GM21515 (cell line): ENCODE data around the gene PARD3.
"Not testable (repeated sequence)": the region's sequence is repeated elsewhere in the genome, so short reads cannot be mapped to it uniquely, and the experiment has no call there.

Experiments
- ATAC-seq: cut with Tn5 transposase; IDR thresholded peaks from one replicate; pipeline ENCODE4 v1.9.1; 2021; ENCODE audit not compliant: unreplicated experiment

PARD3 gene

DNA sequence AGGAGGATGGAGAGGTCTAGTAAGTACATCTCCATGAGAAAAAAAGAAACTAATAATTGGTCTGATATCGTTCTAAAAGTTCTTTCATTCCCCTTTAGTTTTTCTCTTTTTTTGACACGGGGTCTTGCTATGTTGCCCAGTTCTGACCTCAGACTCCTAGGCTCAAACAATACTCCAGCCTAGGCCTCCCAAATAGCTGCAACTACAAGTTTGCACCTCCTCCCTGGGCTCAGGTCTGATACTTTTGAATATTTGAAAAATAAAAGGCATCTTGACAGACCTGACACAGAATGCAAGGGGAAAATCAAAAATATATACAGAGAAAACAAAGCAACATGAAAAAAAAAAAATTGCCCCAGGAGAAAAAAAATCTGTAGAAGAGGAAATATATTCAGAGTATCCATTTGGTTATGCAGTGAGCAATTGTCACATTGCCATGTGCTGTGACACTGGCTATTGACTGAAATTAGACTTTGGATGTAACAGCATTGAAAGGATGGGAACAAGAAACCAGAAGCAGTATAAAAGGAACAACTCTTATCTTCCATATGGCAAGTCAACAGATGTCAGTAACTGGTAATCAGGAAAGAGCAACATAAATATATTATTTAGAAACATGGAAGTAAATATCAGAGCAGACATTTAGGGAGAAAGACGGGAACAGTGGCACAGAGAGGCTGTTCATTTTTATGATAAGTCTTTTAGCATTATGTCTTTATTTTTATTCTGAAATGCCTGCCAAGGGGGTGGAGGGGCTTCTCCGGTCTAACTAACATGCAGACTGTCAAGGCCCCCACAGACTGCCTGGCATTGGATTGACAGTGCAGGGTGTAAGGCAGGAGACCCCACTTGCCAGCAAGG lies 408.4 kb downstream of the PARD3 start:
- ATAC-seq = no peak

DNA sequence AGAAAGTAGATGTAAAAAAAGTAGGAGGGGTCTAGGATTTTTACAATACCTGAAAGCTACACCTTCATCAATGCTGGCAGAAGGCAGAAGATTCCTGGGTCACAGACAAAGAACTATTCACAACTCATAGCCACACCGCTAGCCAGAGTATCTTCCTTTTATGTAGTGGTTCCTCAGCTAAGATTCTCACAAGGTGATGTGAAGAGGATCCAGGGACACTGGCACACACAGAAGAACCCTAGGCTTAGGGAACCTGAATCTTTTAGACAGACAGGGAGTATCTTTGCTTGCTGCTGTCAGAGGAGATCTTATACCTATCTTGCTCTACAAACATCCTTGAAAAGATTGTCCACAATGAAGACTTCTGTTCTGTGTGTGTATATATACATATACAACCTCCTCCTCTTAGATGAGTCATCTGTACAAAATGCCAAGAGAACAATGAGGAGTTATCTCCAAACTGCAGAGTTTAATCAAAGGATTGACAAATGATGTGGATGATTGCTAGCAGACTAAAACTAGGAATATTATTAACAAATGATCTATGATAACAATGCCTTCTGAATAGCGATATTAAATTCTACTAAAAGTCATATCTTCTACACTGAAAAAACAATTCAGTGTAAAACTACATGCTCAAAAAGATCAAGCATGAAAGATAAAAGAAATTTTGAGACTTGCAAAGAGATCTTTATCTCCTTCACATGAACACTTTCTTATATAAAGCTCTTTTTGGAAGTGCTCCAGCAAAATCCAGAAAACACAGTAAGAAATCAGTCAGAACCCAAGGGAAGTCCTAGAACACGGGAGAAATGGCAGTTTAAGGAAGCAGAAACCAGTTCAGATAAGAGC lies 409.3 kb downstream of the PARD3 start:
- ATAC-seq = no peak

DNA sequence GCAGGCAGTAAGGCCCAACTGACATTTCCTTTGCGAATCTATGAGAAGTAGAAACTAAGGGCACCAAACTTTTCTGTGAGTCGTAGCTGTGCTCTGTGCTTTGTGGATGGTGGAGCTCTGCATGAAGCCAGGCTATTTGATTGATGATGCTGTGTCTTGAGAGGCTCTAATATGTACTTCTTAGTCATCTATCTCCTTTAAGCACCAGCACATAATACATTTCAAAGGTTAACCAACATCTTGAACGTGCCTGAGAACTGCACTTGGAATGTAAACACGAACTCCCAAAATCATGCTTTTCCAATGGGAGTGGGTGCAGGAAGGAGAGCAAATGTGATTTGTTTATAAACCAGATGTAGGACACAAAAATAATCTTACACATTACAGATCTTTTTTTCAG lies 411.6 kb downstream of the PARD3 start:
- no peak for ATAC-seq

DNA sequence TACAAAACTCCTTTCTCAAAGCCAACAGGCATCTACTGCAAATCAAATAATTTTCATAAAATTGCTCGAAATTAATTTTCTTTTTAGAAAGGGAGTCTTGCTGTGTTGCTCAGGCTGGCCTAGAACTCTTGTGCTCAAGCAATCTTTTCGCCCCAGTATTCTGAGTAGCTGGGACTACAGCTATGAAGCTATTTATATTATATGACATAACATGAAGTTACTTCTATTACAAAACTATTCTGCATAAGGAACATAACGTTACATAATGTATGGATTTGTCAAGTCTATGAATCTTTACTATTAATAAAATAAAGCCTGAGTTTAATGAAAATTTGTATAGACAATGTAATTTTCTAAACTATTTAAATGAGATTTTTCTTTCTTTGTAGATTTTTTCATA lies 415.0 kb downstream of the PARD3 start:
- no peak for ATAC-seq

DNA sequence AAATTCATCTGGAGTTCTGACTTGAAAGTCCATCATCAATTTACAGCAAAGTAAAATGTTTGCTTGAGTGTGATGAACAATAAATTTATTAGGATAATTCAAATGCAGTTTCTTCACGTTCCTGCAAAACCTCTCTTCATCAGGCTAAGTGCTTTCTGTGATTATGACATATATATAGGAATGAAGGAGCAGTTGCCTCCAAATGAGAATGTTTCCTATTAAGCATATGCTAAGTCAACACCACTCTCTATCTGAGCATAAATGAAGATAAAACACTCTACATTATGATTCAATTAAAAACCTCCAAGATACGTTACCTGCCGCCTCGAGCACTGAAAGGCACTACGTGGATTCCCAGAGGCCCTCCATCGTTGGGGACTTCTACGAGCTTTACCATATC lies 416.1 kb downstream of the PARD3 start:
- no peak for ATAC-seq

DNA sequence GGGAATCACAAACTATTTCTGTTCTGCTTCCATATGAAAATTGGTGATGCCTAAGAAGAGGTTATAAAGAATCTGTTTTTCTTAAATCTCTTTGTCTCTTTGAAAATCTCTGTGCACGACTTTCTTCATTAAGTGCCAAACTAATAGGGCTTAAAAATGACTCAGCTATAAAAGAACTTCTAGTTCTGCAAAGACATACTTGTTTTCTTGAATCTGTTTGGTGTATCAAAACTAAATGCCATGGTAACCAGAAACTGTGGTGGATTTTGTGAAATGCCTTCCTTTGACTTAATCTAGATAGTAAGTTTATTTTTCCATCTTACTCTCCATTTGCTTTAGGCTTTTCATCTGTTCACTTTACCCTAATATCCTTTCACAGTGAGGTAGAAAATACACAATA lies 417.8 kb downstream of the PARD3 start:
- ATAC-seq = no peak

DNA sequence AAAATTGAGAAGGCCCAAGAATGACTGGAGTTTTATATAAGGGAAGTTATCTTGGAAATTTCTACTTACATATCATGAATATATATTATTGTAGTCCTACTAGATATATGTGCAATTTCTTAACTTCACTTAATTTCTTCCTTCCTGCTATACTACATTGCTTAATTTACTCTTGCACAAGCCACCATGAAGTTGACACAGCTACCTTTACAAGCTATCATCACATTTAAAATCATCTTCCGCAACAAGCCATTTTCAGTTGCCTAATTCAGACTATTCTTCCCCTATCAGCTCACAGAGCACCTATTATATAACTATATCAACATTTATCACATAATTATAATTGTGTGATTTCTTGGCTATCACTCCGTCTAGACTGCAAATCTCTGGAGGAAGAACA lies 418.4 kb downstream of the PARD3 start:
- no peak for ATAC-seq

DNA sequence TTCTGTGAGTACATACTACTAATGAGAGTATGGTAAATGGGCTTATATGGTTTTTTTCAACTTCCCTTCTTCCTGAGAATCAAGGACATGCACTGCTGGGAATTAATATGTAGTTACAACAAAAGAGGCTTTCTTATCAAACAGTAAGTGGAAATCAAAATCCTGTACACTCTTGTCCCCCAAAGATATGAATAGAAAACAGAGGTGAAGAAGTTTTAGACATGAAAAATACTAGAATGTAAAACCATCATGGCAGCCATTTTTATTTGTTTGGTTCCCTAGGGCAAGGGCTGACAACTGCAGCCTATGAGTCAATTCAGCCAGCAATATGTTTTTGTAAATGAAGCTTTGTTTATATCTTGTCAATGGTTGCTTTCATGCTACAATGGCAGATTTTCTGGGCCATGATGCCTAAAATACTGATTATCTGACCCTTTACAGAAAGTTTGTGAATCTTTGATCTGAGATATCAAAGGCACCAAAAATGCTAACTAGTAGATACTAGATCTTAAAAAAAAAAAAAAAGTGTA lies 422.4 kb downstream of the PARD3 start:
- no peak for ATAC-seq

DNA sequence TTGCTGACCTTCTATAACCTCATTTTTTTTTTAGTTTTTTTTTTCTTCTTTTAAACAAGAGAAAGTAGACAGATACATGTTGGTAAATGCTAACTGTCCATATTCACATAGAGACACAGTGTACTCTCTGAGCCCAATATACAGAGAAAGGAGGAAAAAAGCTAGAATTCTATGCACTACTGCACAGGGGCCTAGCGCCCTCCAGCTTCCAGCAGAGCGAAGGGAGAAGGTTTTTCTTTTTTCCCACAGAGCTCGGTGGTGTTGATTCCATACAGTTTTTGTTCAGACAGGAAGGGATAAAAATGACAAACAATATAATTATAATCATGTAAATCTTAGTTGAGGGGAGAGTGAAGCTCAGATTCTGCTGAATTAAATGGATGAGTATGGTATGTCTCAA lies 423.9 kb downstream of the PARD3 start:
- ATAC-seq = not testable (repeated sequence)

DNA sequence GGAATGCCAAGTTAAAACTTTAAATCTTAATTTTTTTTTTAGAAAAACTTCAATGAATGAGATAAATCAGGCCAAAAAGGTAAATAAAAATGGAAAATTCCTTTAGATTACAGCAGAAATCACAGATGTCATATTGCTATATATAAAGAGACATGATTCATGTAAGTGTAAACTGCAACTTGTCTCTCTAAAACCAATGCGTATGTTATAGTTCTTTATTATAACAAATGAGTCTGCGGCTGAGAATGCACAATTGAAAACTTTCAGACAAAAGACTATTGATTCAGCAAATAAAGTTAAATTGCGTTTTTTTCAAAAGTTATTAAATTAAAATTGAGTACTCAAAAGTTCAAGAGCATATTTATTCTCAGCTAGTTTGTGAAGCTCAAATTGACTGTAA lies 425.3 kb downstream of the PARD3 start:
- no peak for ATAC-seq

DNA sequence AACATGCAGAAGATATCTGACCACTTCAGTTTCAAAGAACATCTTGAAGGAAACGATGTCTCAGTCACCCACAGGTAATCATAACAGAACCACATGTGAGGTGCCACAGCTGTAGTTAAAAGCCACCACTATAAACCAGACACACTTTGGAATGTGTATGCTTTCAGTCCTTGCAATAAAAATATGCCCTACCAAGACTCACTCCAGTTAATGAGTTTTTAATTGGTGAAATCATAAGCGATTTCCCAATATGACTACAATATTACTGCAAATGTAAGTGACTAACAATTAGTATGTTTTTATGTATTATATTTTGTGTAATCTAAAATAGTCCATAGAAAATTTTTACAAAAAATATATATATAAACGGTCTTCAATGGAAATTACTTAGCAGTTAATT lies 428.2 kb downstream of the PARD3 start:
- no peak for ATAC-seq

DNA sequence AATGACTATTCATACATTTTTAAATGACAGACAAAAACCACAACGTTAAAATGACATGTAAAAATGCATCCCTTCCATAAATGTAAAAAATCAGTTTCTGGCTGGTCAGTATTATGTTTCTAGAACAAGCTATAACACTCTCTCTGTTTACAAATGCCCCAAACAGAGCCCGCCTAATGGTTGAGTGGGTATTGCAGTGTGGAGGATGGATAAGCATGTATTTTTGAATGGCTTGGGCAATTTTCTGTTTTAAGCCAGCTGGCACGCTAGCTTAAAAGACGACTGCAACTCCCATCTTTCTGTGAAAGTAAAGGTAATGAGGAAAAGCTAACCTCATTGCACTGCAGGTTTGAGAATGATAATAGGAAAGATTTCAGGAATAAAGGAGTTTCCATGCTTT lies 430.7 kb downstream of the PARD3 start:
- no peak for ATAC-seq

DNA sequence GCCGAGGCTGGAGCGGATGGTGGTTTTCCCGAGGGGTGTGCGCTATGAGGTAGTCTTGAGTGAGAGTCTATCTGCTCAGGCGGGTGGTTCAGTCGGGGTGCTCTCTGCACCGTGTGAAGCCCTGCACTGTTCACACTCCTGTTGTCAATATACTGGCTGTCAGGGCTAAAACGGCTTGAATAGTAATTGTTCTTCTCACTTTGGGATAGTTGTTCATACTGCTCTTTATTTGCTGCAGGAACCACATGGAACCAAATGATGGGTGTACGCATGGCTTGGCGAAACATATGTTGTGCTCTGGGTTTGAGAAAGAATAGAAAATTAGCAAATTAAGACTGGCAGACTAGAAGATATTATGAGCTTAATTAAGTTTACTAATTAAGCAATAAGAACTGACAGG lies 432.5 kb downstream of the PARD3 start:
- no peak for ATAC-seq

DNA sequence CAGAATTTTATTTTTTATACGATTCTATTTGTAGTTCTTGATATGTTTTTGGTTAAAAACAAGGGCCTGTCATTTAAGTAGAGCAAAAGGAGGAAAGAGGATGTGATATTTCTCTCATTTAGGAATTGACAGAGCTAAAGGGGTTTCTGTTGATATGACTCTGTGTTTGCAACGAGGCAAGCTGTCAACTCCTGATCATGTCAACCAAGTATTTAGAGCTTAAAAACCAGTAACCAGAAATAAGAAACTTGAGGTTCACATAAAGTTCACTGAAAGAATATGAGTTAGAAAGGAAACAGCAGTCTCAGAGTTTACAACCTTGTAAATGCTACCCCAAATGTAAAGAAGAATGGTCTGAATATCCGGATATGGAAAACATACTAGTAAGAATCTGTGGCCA lies 434.2 kb downstream of the PARD3 start:
- no peak for ATAC-seq

DNA sequence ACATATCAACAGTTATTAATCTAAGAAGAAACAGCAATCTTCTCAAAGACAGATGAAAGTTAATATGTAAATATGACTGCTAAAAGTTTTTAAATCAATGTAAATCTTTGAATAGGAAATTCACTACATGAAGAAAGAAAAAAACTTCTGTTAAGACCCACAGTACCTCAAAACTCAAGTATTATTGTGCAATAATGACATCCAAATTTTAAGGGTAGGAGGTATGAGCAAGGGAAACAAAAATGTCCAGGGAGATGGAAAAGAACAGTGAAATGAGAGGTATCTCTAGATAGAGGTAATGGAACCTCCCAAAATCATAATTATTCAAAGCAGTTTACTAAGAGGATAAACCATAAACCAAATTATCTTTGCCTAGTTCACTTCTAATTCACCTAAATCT lies 436.8 kb downstream of the PARD3 start:
- ATAC-seq = no peak

DNA sequence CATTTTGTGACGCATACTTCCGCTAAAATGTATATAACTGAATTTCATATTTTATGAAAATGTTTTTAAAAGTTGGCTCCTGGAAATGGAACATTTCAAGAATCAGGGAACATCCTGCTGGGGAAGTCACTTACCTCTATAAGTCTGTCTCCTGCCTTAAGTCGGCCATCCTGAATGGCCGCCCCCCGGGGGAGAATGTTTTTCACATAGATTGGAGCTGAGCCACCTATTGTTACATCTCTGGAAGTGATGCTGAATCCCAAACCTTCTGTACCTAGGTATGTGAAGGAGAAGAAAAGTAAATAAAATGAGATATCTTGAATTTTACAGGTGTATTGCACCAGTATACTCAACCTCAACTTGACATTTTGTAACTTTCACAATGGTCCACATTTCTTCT lies 437.3 kb downstream of the PARD3 start:
- ATAC-seq = no peak

DNA sequence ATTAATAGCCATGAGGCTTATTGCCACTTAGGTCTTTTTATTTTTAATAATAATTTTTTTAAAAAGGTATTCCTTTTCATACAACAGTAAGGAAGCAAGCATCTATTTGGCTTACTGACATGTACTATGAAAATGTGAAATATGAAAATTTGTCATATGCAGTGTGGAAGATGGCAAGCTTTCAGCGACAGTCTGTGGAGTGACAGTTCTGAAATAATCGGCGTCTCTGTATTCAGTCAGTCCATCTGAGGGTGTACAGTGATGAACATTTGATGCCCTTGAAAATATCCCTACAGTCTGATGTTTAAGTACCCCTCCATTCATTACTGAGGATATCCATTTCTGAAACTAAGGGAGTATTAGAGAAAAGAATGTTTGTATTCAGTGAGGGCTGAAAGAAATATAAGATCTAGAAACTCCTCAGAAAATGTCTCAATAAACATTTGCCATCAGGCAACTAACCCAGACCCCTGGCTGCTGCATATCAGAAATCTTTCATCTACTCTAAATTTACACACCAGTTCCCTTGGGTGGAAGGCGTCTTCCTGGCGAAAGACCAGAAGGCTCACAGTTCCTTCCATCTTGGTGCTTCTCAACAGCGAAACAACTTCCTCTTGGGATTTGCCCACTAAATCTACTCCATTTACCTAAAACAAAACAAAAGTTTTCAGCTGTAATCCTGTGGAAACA lies 440.6 kb downstream of the PARD3 start:
- no peak for ATAC-seq

DNA sequence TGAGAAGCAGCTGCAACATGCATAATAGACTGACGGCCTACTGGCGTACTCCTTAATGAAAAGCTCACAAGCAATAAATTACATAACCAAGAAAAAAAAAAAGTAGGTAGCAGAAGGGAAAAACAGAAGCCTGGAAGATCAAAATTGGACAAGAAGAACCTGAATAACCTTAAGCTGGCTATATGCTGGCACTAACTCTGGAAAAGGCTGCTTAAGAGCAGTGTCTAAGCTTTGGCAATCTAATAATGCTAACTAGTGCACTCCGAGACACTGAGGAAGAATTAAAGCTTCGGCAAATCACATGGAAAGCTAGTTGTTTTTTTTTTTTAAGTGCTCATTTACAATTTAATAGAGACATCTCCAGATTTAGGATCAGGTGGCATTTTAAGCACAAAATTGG lies 441.9 kb downstream of the PARD3 start:
- ATAC-seq = no peak

DNA sequence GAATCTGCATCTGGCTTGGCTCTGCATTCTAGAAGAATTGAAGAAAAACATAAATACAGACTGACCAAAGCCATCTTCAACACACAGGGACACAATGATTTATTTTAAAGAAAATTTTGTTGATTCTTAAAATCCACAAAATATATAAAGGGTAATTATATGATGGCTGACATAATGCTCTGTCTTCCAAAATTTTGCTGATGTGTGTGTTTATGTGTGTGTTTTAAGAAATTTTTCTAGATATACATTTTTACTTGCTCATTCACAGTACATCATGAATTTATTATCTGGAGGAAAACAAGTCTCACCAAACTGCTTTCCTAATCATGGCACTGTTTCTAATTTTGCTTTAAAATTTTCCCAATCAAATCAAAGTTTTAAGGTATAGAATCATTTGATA lies 442.6 kb downstream of the PARD3 start:
- no peak for ATAC-seq

DNA sequence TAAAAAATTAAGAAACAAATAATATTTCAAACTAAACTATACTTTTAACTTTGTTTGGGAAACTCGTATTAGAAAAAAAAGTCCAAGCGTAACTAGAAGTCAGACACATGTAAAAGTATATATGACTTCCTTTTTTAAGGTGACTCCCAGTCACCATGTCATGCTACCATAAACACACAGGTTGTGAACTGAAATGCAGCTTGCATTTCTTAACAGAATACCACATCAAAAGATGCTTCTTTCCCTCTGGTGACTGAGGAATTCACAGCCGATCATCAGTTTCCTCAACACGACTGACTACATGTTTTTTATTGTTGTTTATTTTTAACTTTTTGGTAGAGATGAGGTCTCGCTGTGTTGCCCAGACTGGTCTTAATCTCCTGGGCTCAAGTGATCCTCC lies 445.0 kb downstream of the PARD3 start:
- ATAC-seq = no peak

DNA sequence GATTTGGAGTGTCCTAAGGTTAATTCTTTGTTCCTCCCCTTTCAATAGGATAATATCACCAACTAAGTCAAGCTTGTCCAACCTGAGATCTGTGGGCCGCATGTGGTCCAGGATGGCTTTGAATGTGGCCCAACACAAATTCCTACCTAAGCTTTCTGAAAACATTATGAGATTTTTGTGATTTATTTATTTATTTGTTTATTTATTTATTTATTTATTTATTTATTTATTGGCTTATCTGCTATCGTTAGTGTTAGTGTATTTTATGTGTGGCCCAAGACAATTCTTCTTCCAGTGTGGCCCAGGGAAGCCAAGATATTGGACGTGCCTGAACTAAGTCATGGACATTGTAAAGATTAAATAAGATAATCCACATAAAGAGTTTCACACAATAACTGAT lies 446.0 kb downstream of the PARD3 start:
- ATAC-seq = no peak
